GM21515 (cell line): Measurements from ENCODE around the gene ARHGAP4.
A peak's percentile ranks its signal among the peaks of the same experiment; 100 is the strongest.

Source experiments
- ATAC-seq: cut with Tn5 transposase; IDR thresholded peaks from one replicate; pipeline ENCODE4 v1.9.1; 2021; ENCODE audit not compliant: unreplicated experiment

The ARHGAP4 gene

GRCh38 chrX:153928846-153929245 is 2.8 kb upstream of the ARHGAP4 start:
- no peak for ATAC-seq

- ATAC-seq: peak; percentile 70
These were observed 2.1 kb upstream of the ARHGAP4 start for GRCh38 chrX:153927922-153928760.

DNA sequence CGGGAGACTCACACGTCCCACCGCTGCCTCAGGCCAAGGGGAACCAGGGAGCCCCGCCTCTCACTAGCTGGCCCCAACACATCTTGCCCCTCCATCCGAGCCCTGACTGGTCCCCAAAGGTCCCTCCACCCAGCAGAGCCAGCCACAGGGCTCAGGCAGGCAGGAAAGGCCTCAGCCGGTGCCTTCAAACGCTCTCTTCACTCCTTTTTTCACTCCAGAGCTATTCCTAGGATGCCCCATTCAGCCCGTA is 1.5 kb upstream of the ARHGAP4 start:
- no peak for ATAC-seq

DNA sequence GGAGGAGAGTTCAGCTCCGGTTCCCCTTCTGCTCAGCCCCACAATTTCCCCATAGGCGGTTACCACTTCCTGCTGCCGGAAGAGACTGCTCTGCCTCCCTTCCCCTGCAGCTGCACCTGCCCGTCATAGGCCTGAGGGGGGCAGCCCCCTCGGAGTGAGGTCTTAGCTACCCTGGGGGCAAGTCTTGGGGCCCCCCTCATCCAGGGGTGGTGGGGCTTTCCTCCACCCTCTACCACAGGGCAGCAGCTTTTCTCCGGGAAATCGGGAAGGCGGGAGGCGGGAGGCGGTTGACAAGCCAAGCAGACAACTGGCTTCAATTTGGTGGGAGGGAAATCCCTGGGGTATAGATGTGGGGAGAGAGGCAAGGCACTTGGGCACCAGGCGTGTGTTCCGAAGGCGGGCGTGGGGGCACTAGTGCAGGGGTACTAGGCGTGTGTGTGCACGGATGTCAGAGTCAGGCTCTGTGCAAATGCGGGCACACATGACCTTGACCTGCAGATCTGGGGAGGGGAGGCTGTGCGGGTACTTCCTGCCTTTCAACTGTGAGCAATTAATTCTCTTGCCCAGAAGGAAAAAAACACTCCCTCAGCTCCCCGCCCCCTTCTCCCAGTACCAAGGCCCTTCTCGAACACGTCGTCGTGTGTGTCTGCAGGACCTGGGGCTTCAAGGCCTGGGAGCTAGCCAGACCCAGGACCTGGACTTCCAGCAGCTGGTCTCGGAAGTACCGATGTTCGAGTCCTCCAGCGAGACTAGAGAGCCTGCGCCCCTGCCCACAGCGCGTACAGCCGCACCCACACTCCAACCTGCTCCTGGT is 1.0 kb upstream of the ARHGAP4 start:
- peak; percentile 39 for ATAC-seq

- ATAC-seq: no peak
These were observed 441 bp upstream of the ARHGAP4 start for GRCh38 chrX:153926552-153926857.

- ATAC-seq: no peak
These were observed 701 bp downstream of the ARHGAP4 start for GRCh38 chrX:153925387-153925738.

- no peak for ATAC-seq
These were observed 1.8 kb downstream of the ARHGAP4 start for GRCh38 chrX:153924149-153924861.

DNA sequence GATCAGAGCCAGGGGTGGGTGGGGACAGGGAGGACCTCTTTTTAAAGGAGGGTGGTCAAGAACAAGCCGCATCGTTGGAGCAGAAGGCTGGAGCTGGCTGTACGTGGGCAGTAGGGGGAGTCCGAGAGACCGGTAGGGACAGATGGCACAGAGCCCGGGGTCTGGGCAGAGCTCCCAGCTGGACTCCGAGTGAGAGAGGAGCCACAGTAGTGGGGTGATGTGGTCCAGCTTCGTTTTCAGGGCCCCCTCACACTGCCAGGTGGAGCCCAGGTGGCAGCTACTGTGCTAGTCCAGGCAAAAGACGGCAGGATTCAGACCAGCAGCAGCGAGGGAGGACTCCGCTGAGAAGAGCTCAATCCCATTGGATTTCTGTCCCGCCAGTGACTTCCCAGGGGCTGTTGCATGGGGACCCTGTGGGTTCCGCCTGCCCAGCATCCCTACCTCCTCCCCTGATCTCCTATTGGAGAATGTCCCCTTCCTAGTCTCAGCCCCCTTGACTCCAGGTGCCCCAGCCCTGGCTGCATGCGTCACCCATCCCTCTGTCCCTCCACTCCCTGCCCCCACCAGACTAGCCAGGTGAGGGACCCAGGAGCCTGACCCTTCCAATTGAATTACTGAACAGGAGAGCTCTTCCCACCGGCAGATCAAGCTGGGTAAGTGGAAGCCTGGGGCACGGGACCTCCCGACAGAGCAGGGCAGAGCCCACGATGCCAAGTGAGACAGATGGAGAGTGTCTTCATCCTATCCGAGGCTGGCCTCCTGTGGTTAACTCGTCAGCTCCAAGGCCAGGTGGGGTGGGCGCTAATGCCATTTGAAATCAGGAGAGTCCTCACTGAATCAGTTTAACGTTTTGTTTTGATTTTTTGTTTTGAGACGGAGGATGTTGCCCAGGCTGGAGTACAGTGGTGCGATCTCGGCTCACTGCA is 2.9 kb downstream of the ARHGAP4 start:
- no peak for ATAC-seq

DNA sequence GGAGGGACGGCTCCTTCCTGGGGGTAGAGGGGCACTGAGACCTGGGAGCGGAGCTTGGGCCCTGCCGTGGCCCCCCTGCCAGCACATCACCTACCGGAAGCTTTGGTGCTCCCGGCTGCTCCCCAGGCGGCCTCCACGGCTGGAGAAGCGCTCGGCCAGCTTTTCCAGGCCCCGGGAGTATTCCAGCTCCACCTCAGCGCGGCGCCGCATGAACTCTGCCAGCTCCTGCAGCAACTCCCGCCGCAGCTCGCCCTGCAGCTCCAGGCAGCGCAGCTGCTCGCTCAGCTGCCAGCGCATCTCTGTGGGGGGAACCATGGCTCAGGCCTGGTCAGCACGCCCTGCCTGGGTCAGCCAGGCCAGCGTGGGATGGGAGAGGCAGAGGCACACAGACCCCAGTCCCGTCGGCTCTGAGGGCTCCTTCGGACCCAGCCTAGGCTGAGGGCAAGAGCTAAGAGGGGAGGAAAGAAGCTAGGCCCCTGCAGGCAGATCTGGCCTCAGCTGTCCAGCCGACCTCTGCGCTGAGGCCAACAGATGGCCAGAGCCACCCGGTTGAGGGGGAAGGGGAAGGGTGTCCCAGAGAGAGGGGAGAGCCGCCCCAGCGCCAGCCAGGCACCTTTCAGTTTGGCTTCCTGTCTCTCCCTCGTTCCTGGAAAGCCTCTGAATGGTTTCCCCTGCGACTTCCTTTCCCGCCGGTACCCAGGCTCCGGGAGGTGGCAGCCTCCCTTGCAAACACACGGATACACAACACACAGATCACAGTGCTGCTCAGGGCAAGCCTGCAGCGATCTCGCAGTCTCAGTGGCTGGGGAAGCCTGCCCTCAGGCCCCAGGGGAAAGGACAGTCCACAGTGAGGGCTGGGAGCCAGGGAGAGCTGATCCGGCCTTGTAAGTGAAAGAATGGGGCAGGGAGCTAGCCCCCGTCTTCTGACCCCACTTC is 4.3 kb downstream of the ARHGAP4 start:
- no peak for ATAC-seq

GRCh38 chrX:153921070-153921469 is 5.0 kb downstream of the ARHGAP4 start:
- no peak for ATAC-seq

GRCh38 chrX:153920546-153920945 is 5.5 kb downstream of the ARHGAP4 start:
- ATAC-seq: no peak

DNA sequence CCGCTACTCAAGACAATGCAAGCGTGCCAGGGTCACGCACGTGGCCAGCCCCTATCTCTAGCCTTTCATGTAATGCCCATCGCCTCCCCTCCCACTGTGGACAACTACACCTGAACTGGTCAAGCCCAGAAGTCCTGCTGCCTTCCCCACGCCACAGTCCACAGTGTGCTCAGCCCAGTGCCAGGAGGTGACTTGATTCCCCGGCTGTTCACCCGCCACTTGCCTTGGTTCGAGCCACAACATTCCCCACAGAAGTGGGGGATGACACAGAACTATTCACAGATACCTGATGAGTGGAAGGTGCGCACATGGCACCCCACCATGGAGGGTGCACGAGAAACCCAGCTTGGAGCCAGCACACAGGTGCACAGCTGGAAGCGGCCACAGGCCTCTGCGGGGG is 6.8 kb downstream of the ARHGAP4 start:
- no peak for ATAC-seq

GRCh38 chrX:153917869-153918268 is 8.2 kb downstream of the ARHGAP4 start:
- no peak for ATAC-seq

DNA sequence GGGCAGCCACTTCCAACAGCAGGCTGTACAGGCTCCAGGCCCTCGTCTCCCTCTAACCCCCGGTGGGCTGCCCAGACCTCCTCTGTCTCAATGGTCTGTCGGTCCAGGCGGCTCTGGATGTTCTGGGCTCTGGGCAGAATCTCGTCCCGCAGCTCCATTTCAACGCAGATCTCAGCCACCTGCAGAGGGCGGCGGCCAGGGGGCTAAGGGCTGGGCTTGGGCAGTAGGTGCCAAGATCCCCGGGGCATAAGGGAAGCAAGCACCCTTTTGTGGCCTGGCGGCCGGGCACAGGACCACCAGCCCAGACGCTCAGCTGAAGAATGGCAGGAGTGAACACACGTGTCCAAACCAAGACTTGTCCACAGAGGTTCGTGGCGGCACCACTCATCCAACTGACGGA is 12.4 kb downstream of the ARHGAP4 start:
- no peak for ATAC-seq

DNA sequence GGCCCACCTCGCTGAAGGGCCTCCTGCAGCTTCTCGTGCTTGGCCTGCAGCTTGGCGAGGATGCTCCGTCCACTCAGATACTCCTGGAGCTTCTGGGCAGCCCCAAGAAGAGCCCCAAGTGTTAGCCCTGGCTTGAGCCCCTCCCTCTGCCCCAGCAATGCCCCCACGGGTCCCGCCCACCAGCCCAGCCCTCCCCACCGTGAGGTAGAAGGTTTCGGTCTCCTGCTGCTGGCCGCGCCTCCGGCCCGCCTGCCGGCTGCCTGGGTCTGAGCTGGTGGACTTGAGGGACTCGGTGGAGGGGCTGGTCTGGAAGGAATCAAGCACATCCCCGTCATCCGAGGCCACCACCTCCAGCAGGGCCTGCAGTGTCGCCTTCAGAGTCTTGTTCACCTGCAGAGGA is 12.9 kb downstream of the ARHGAP4 start:
- no peak for ATAC-seq

GRCh38 chrX:153911798-153912197 is 14.3 kb downstream of the ARHGAP4 start:
- ATAC-seq: no peak

DNA sequence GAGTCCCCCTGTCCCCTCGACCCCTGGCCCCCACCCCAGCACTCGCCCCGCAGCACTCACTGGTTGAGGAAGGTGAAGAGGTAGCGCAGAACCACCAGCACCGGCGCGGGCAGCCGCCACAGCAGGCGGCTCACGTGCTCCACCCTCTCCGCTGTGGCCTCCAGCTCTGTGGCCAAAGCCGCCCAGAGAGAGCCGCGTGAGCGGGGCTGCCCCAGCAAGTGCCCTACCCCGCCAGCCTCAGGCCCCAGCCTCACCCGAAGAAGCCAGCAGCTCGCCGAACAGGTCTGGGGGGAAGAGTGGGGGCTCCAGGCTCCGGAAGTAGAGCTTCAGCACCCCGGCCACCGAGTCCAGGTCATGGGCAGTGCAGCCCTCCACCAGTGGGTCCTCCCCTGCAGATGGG is 15.6 kb downstream of the ARHGAP4 start:
- ATAC-seq: no peak

DNA sequence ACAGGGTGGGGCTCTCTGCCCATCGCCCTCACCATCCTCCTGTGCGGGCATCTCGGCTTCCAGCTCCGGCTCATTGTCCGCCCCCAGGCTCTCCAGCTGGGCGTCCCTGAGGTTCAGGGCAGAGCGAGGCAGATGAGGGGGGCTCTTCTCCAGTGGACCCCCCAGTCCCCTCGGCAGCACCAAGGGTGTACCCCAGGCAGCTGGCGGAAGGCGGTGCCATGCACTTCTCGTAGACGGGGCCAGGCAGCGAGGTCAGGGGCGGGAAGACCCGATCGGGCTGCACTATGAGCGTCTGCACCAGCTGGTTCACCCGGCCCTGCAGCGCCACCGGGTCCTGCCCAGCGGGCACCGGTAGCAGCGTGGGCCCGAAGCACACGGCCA is 16.1 kb downstream of the ARHGAP4 start:
- no peak for ATAC-seq

GRCh38 chrX:153909024-153909979 is 16.8 kb downstream of the ARHGAP4 start:
- no peak for ATAC-seq
